ENCODE data around the gene OR2Y1.
"Not testable (repeated sequence)": the region's sequence is repeated elsewhere in the genome, so short reads cannot be mapped to it uniquely, and the experiment has no call there.

The OR2Y1 gene

GRCh38 chr5:180717989-180718388 lies 21.9 kb downstream of the OR2Y1 start:
- in situ Hi-C loops (cut with MboI; ENCODE audit: low sequenced_read_pairs) = no loop called here
- 0 out of 2 replicates have a peak, but pooled peaks cover 4% of the 10 kb centered on the region for H3K27me3 ChIP-seq (ENCODE audit: low read depth)
- no peak for DNase-seq (ENCODE audit: low spot score in 2 of 2)

GRCh38 chr5:180704362-180704761 lies 35.5 kb downstream of the OR2Y1 start:
- Histone ChIP-seq H3K36me3 (replicated peaks) (no peaks in the 10 kb centered on the region), H3K4me1 (peaks cover 7% of the 10 kb centered on the region; the same call in 1 of the 2 replicates), H3K27me3 (ENCODE audit: low read depth) (no peaks in the 10 kb centered on the region), H3K4me3 (no peak overlapping the region), H3K9me3 (no peaks in the 10 kb centered on the region)
- in situ Hi-C loops (cut with MboI; ENCODE audit: low sequenced_read_pairs) = no loop called here
- DNase-seq (ENCODE audit: low spot score in 2 of 2) = no peak

More at GRCh38 chr5:180717989-180718388, 21.9 kb downstream of the OR2Y1 start:
- no peak overlapping the region for H3K4me3 ChIP-seq
- H3K4me1 ChIP-seq = no peaks in the 10 kb centered on the region; the same call in 1 of the 2 replicates
- H3K36me3 ChIP-seq (replicated peaks) = no peaks in the 10 kb centered on the region
- H3K9me3 ChIP-seq = no peaks in the 10 kb centered on the region

- Histone ChIP-seq H3K4me3 (no peak overlapping the region), H3K4me1 (peaks cover 5% of the 10 kb centered on the region; the same call in 1 of the 2 replicates), H3K27me3 (ENCODE audit: low read depth) (no peaks in the 10 kb centered on the region), H3K36me3 (replicated peaks) (no peaks in the 10 kb centered on the region), H3K9me3 (no peaks in the 10 kb centered on the region)
- no peak for DNase-seq (ENCODE audit: low spot score in 2 of 2)
- in situ Hi-C loops (cut with MboI; ENCODE audit: low sequenced_read_pairs) = no loop called here
Observed at GRCh38 chr5:180703912-180704311, 35.9 kb downstream of the OR2Y1 start.

- H3K9me3 ChIP-seq; H3K4me1 ChIP-seq; H3K4me3 ChIP-seq; DNase-seq (ENCODE audit: low spot score in 2 of 2); H3K36me3 ChIP-seq (replicated peaks); H3K27me3 ChIP-seq (ENCODE audit: low read depth); in situ Hi-C loops (cut with MboI; ENCODE audit: low sequenced_read_pairs): not testable (repeated sequence)
Observed at GRCh38 chr5:180703371-180703770, 36.5 kb downstream of the OR2Y1 start.

GRCh38 chr5:180700440-180700839 lies 39.4 kb downstream of the OR2Y1 start:
- H3K9me3 ChIP-seq; H3K36me3 ChIP-seq (replicated peaks); H3K27me3 ChIP-seq (ENCODE audit: low read depth); in situ Hi-C loops (cut with MboI; ENCODE audit: low sequenced_read_pairs); H3K4me3 ChIP-seq; H3K4me1 ChIP-seq; DNase-seq (ENCODE audit: low spot score in 2 of 2): not testable (repeated sequence)

- Histone ChIP-seq H3K36me3 (replicated peaks) (no peaks in the 10 kb centered on the region), H3K4me3 (no peak overlapping the region), H3K9me3 (peaks cover 2% of the 10 kb centered on the region; the same call in 1 of the 2 replicates), H3K4me1 (no peaks in the 10 kb centered on the region; the same call in 1 of the 2 replicates), H3K27me3 (ENCODE audit: low read depth) (no peaks in the 10 kb centered on the region)
- DNase-seq (ENCODE audit: low spot score in 2 of 2) = no peak
- in situ Hi-C loops (cut with MboI; ENCODE audit: low sequenced_read_pairs) = no loop called here
Observed at GRCh38 chr5:180699042-180699441, 40.8 kb downstream of the OR2Y1 start.

GRCh38 chr5:180696116-180696515 lies 43.7 kb downstream of the OR2Y1 start:
- in situ Hi-C loops (cut with MboI; ENCODE audit: low sequenced_read_pairs) = no loop called here
- H3K4me3 ChIP-seq = no peak overlapping the region
- no peak for DNase-seq (ENCODE audit: low spot score in 2 of 2)
- no peaks in the 10 kb centered on the region; the same call in 1 of the 2 replicates for H3K4me1 ChIP-seq
- no peaks in the 10 kb centered on the region for H3K27me3 ChIP-seq (ENCODE audit: low read depth)
- H3K9me3 ChIP-seq = peaks cover 2% of the 10 kb centered on the region; the same call in 1 of the 2 replicates
- H3K36me3 ChIP-seq (replicated peaks) = no peaks in the 10 kb centered on the region

GRCh38 chr5:180692429-180692828 lies 47.4 kb downstream of the OR2Y1 start:
- no peak overlapping the region for H3K4me3 ChIP-seq
- H3K4me1 ChIP-seq = no peaks in the 10 kb centered on the region; the same call in 1 of the 2 replicates
- in situ Hi-C loops (cut with MboI; ENCODE audit: low sequenced_read_pairs) = no loop called here
- H3K27me3 ChIP-seq (ENCODE audit: low read depth) = no peaks in the 10 kb centered on the region
- peaks cover 2% of the 10 kb centered on the region; the same call in 1 of the 2 replicates for H3K9me3 ChIP-seq
- DNase-seq (ENCODE audit: low spot score in 2 of 2) = no peak
- no peaks in the 10 kb centered on the region for H3K36me3 ChIP-seq (replicated peaks)

GRCh38 chr5:180691046-180691445 lies 48.8 kb downstream of the OR2Y1 start:
- no peaks in the 10 kb centered on the region for H3K27me3 ChIP-seq (ENCODE audit: low read depth)
- in situ Hi-C loops (cut with MboI; ENCODE audit: low sequenced_read_pairs) = no loop called here

GRCh38 chr5:180690562-180690961 lies 49.3 kb downstream of the OR2Y1 start:
- Histone ChIP-seq H3K4me1 (no peaks in the 10 kb centered on the region; the same call in 1 of the 2 replicates), H3K36me3 (replicated peaks) (no peaks in the 10 kb centered on the region), H3K4me3 (no peak overlapping the region), H3K9me3 (no peaks in the 10 kb centered on the region), H3K27me3 (ENCODE audit: low read depth) (no peaks in the 10 kb centered on the region)
- DNase-seq (ENCODE audit: low spot score in 2 of 2) = no peak
- in situ Hi-C loops (cut with MboI; ENCODE audit: low sequenced_read_pairs) = no loop called here

More at GRCh38 chr5:180691046-180691445, 48.8 kb downstream of the OR2Y1 start:
- Histone ChIP-seq H3K36me3 (replicated peaks) (no peaks in the 10 kb centered on the region), H3K4me1 (no peaks in the 10 kb centered on the region; the same call in 1 of the 2 replicates), H3K4me3 (no peak overlapping the region), H3K9me3 (no peaks in the 10 kb centered on the region)
- DNase-seq (ENCODE audit: low spot score in 2 of 2) = no peak

GRCh38 chr5:180689775-180690174 lies 50.1 kb downstream of the OR2Y1 start:
- Histone ChIP-seq H3K4me3 (no peak overlapping the region), H3K36me3 (replicated peaks) (no peaks in the 10 kb centered on the region), H3K4me1 (no peaks in the 10 kb centered on the region; the same call in 1 of the 2 replicates), H3K27me3 (ENCODE audit: low read depth) (no peaks in the 10 kb centered on the region), H3K9me3 (no peaks in the 10 kb centered on the region)
- in situ Hi-C loops (cut with MboI; ENCODE audit: low sequenced_read_pairs) = no loop called here
- DNase-seq (ENCODE audit: low spot score in 2 of 2) = no peak

Measured in HAP-1 (cell line).